Jurkat, Clone E6-1 (cell line): ENCODE results near the gene ARNT2.

Experiments used
- DNase-seq: peaks from one replicate; pipeline ENCODE4 v3.0.0-alpha.2; 2011; ENCODE audit warnings: low read depth, low spot score
- H3K4me3 ChIP-seq: 2 replicates; pipeline ENCODE4 v1.5.1; 2011; ENCODE audit warnings: mild to moderate bottlenecking, low read length, control low read depth, moderate library complexity

The ARNT2 gene

DNA sequence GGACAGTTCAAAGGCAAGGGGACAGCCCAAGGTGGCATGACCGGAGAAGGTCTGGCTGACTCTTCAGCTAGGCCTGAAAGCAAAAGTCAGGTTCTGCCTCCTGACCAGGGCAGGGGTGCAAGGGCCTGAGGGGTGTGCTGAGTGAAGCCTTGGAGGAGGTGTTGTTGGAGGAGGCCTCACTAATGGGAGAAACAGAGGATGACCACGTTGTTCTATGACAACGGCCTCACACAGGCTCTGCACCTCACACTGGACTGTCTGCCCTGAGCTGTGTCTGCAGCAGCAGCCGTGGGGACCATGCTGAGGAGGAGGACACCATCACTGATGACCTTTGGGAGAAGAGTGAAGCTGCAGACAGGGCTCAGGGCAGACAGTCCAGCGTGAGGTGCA, 174.0 kb downstream of the ARNT2 start:
- DNase-seq: no peak
- no peak overlapping the region for H3K4me3 ChIP-seq

DNA sequence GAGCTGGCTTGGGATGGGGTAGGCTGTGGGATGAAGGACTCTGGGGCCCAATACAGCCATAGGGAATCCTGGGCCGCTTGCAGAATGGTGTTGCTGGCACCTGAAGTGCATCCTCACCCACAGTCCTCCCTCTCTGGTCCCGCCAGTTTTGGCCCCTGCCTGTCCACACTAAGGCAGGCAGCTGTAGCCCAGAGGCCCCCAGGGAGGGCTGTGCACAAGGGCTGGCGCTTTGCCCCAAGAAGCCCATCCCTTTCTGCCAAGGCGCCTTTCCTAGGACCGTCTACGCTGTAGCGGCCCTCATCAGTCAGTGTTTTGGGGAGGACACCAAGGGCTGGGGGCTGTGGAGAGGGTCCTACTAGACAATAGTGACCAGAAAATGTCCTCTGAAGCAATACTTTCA, 174.7 kb downstream of the ARNT2 start:
- no peak overlapping the region for H3K4me3 ChIP-seq

DNA sequence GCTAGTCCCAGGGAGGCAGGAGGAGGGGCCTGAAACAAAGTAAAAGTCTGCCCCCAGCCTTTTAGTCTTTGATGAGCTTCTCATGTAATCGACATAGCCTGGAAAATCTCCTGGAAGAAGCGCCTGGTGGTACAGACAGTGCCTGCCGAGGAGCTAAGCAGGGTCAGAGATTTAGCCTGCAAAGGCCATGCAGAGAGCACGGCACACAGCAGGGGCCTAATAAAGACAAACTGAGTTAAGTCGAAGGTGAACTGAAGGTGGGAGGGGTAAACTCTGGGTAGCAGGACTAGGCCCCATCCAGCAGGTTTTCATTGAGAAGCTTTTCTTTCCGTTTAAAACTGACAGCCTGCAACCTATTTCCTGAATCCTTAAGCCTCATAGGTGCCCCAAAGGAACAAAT, 175.4 kb downstream of the ARNT2 start:
- H3K4me3 ChIP-seq: no peak overlapping the region
- DNase-seq: no peak

More for the DNA sequence above, 174.7 kb downstream of the ARNT2 start:
- DNase-seq: no peak

DNA sequence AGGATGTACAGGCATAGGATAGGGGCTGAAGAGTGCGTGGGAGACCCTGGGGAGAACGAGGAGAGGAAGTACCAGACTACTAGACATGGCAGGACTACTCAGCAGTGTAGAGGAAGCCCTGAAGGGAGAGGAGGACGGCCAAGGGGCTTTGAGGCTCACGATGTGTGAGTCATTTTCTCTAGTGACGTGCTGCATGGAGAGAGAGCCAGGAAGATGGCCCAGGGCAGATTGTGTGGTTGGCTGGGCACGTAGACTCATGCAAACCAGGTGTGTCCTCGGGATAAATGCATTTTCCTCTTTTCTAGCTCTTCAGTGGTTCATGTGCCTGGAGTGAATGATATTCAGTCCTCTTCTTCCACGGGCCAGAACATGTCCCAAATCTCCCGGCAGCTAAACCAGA, 175.9 kb downstream of the ARNT2 start:
- H3K4me3 ChIP-seq: no peak overlapping the region
- DNase-seq: no peak

DNA sequence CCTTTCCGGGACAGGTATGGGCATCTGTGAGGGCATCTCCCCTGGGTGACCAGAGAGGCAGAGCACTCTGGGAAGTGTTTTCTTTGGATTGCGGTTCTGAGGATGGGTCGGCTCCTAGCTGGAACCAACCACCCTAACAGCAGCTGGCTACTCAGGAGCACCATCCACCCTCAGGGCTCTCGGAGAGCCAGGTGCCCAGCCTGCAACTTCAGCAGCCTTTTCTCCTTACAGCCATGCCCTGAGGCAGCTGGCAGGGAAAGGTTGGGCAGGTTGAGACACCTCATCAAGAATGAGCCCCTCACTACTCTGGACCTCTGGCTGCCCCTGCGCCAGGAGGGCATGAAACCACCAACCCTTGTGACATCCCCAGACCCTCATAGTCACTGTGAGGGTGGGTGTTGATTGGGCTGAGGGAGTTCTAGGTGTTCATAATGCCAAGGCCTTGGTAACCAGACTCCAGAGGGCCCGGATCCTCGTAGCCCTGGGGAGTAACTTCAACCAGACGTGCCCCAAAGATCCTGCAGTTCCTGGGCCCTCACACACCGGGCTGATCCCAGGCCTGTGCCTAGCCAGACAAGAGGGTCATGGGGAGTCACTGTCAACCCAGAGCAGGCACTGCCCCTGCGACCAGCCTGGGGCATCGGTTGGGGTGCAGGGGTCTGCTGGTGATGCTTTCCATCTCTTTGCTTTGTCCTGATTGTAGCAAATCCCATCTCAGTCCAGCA, 176.5 kb downstream of the ARNT2 start:
- no peak for DNase-seq
- H3K4me3 ChIP-seq: no peak overlapping the region

DNA sequence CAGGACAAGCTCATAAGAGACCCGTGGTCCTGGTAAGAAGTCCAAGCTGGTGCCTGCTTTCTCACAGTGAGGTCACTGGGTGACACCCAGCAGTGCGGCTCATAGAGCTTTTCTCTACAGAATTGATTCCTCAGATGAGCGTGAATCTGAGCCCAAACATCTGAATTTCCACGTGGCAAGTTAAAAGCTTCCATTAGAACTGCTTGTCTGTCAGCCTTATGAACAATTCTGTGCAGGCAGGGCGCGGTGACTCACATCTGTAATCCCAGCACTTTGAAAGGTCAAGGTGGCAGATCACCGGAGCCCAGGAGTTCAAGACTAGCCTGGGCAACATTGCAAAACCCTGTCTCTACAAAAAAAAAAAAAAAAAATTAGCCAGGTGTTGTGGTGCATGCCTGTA, 177.8 kb downstream of the ARNT2 start:
- no peak for DNase-seq
- H3K4me3 ChIP-seq: no peak overlapping the region

DNA sequence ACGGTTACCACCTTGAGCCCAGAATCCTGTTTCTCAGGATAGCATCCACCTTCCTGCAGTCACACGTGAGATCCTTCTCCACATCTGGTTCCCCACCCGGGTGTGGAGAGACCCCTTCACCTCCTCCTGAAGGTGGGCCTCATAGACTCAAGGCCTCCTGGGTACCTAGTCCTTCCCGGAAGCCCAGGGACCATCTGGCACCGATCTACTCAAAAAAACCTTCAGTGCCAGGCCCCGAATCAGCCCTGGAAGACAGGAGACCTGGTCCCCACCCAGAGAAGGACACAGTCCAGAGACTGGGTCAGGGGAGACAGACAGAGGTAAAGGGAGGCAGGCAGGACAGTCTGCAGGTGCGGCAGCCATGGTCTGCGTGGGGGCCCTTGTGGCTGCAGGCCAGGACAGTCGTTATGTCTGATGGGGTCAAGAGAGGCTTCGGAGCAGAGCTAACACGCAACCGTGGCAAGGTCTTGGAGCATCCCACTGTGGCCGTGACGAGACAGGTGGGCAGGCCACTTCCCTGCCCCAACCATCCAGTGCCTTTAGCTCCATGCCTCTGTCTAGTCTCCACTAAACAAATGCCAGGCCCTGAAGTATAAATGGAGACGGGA, 178.7 kb downstream of the ARNT2 start:
- no peak overlapping the region for H3K4me3 ChIP-seq
- no peak for DNase-seq

DNA sequence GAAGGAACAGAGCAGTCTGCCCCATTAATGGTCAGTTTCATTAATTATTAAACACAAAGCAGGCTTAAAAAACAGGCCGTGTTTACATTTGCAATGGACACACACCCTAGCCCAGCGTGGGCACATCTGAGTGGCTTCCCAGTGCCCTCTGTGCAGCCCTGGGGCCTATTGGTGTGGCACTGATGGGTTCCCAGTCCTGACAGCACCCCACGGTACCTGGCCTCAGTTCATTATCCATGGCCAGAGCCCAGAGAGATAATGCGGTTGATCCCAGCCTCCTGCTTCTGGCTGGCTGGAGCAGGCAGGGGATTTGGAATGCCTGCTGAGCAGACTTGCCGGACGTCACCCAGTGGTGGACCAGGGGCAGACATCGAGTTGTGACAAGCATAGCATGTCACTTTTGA, 180.4 kb downstream of the ARNT2 start:
- DNase-seq: no peak

DNA sequence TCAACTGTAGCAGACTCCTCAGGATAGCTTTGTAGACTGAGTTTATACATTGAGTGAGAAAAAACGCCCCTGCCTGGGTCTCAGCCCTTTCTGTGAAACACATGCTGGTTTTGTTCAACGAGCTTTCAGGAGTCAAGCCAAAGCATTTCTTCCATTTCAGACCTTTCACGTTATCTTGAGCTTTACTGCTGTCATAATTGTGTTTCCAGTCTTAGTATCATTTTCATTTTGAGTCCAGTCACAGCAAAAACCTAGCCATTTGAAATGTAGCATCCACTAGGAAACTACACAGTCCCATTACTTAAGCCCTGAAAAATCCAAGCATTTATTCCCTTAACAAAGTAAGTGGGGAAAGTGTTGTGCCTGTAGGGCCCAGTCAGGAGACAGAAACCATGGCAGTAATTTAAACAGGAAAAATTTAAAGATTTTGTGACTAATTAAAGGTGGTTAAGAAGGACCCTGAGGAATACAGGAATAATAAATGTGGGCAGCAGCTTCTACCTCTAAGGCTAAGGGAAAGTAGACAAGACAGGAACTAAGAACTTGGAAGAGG, 180.9 kb downstream of the ARNT2 start:
- no peak overlapping the region for H3K4me3 ChIP-seq
- no peak for DNase-seq

More for the DNA sequence above, 180.4 kb downstream of the ARNT2 start:
- no peak overlapping the region for H3K4me3 ChIP-seq

DNA sequence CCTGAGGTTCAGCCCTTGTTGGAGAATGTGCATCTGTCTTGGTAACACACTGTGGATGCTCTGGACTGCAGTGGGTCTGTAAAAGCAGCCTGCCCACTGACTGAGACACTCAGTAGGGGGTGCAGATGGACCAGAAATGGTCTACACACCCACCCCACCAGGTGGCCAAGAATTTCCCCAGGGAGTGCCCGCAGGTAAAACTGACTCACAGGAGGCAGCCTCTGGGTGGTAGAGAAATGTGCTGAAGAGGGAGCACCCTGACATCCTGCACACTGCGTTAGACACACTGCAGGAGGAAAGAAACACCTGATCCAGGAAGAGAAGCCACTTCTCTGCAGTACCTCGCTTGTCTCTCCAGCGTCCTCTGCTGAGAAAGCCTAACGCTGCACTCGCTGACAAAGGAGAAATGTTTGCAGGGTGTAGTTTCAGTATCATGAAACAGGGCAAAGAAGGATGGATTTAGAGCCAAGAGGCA, 181.4 kb downstream of the ARNT2 start:
- H3K4me3 ChIP-seq: no peak overlapping the region
- DNase-seq: no peak

DNA sequence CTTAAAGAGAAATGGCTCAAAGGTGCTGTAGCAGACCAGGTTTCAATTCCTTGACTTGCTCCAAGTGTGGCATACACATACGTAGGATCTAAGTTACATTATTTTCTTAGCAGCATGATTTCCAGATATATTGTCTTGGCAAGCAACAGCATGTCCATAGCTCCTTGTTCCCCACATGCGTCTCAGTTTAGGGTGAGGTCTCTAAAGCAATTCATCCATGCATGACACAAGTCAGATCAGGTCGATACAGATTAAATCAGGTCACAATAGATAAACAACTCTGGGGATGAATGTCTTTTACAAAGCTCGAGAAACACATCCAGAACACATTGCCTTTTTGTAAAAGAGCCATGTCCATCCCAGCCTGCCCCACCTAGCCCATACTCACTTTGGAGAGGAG, 182.0 kb downstream of the ARNT2 start:
- H3K4me3 ChIP-seq: no peak overlapping the region
- no peak for DNase-seq

DNA sequence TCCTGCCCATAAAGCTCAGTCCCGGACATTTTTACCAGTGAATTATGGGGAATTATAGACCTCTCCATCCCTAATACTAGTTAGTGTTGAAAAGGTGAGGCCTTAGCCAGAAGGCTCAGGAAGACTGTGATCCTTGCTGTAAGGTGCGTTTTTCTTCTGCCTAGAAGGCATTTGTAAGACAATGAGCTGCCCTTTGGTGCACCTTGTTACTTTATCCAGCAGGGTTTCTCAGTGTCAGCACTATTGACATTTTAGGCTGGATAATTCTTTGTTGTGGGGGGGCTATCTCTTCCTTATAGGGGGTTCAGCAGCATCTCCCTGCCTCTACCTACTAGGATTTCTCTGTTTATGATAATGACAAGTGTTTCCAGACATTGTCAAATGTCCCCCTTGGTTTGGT, 182.8 kb downstream of the ARNT2 start:
- no peak overlapping the region for H3K4me3 ChIP-seq
- no peak for DNase-seq

DNA sequence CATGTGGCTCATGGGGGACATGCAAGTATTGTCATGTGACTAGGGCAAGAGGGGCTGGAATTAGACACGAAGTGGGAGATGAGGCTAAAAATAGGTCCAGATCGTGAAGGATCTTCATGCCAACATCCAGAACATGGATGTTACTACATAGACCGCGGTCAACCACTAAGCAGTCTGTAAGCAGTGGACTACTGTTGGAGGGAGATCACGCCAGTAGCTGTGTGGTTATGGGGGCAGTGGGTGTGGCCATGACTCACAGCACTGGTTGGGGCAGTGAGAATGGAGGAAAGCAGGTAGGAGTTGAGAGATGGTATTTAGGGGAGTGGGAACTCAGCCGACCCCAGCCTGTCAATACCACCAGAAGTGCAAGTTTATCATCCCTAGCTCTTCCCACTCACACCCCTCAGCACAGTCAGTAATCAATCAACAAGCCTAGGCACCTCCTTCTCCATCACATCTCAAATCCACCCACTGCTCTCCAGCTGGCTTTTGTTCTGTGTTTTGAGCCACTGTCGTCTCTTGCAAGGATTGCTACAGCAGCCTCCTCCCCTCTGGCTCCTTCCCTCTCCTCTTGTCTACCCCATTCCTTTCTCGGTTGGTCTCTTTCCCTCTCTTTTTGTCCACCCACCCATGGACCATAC, 183.8 kb downstream of the ARNT2 start:
- H3K4me3 ChIP-seq: no peak overlapping the region
- DNase-seq: no peak

DNA sequence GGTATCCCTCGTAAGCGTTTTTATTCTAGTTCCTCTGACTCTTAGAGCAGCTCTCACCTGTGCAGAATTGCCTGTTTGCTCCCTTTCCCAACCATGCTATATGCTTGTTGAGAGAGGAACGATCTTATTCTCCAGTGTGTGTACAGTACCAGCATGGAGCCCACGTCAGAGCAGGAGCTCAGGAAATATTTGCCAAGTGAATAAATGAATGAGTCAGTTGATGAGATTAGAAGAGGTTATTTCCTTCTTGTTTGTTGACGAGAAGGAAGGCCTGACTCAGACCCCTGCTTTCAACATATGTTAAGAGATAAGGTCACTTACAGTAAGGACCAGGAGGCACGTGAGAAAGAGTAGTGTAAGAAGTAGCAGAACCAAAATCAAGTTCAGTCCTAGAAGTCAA, 184.6 kb downstream of the ARNT2 start:
- no peak overlapping the region for H3K4me3 ChIP-seq
- no peak for DNase-seq

DNA sequence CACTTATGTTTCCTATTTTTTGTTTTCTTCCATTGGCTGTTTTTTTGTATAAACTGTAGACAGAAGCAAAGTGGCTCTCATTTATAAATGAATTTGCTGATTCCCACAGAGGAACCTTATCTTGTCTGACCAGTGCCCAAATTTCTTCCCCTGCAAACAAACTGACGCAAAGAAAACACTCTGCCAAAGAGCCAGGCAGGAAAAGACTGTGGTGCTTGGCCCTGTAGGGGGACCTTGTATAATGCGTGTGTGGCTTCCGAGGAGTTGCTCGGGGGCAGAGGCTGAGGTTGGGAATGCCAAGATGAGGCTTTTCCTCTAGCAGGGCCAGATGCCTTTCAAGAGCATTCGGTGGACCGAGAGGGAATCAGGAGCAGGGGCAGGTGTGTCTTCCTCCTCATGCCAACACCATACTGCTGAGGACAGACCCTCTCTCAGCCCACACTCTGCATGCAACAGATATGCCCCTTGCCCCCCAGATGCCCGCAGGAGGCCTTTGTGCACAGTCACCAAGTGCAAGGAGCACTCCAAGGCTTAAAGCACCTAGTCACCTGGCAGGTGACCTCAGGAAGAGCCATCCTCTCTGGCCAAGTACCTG, 186.7 kb downstream of the ARNT2 start:
- DNase-seq: no peak

DNA sequence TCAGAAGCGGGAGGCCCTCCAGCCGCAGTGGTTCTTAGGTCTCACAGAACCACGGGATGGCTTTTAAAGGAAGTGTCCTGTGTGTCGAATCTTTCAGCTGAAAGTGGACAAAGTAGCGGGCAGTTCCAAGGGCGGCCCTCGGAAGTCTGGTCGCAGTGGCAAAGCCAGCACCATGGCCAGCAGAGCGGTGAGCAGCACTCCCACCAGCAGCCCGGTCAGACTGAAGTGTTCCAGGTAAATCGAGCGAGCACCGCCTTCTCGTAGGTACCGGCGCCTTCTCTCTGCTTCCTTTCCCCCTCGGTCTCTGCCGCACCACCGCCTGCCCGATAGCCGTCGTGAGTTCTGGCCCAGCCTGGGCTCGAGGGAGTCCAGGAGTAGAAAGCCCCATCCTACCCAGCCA, 187.3 kb downstream of the ARNT2 start:
- no peak for DNase-seq
- H3K4me3 ChIP-seq: no peak overlapping the region

More for the DNA sequence above, 186.7 kb downstream of the ARNT2 start:
- no peak overlapping the region for H3K4me3 ChIP-seq

DNA sequence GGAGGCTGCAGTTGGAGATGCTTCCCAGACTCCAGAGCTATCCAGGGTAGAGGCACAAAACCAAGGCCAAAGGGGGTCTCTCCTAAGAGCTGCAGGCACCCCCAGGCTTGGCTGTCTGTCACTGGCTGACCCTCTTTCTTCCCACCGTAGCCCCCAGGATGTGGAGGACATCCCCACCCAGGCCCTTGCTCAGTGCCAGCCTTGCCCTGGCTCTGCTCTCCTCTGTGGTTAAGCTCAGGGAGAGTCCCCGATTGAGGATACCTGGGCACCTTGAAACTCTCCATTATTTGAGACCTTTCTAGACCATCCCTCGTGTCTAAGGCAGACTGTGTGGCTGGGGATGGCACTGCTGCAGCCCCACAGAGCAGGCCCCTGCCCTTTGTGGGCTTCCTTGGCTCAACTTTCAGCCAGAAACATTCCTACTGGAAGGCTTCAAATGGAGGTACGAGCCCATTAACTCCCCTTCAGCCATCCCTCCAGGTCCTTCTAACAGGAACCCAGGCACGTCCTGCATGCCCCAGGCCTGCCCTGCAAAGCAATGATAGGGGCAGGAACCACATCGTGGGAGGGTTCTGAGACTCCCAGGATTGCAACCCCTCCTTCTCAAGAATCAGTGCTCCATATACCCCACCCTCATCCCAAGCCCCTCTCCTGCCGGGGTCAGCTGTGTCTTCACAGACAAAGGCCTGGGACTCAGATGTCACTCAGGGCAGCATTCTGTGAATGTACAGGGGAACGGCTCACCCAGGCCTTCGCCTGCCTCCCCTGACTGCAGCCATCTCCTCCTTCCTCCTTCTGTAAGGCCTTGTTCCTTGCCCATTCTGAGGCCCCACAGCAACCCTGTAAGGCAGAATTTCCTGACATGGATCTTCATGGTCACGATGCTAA, 188.0 kb downstream of the ARNT2 start:
- no peak for DNase-seq
- no peak overlapping the region for H3K4me3 ChIP-seq

DNA sequence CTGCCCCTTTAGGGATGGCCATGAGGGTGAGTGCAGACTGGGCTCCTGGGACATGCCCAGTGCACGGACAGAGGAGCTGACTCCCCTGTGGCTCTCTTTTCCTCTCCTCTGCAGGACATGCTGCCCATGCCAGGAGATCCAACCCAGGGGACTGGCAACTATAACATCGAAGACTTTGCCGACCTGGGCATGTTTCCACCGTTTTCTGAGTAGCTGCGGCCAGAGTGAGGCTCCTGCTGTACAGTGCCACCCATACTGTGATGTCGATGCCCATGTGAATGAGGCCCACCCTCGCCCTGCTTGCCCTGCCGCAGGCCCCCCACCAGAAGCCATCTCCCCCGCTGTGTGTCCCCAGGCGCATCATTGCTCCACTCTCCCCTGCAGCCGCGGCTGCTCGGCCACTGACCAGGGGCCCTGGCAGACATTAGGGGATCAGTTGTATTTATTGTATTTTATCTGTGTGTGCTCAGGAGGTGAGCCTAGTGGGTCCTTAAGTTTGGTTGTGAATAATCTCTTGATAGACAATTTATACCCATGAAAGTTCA, 189.4 kb downstream of the ARNT2 start:
- no peak overlapping the region for H3K4me3 ChIP-seq
- DNase-seq: no peak
